Esophagus squamous epithelium (tissue), 4 donors: Measurements from ENCODE around the gene FGF11.

Experiments used
- CTCF ChIP-seq, 6 experiments: fragments of 450-650 bp in 4 of 6; fragments of 200-600 bp in 2 of 6; sonication (generic) in 2 of 6; IDR thresholded peaks; one replicate each; pipeline ENCODE4 v1.5.1; 2016 to 2019; ENCODE audit warnings: antibody characterized with exemption in 6 of 6, mild to moderate bottlenecking in 4 of 6, moderate library complexity in 4 of 6
- POLR2A ChIP-seq, 4 donors: fragments of 450-650 bp; IDR thresholded peaks; one replicate each; pipeline ENCODE4 v1.6.1; 2017; ENCODE audit warnings: antibody characterized with exemption in 4 of 4, mild to moderate bottlenecking in 4 of 4, moderate library complexity in 3 of 4

GRCh38 chr17:7391307-7391706 lies 48.0 kb upstream of the FGF11 start:
- TF ChIP-seq POLR2A (IDR thresholded peaks at IDR 0.05): no peak
- TF ChIP-seq CTCF (IDR thresholded peaks at IDR 0.05): no peak
